Hematopoietic multipotent progenitor cell treated with erythropoietin and hydrocortisone succinate and interleukin-3 and kit ligand, for 17 days (in vitro differentiated cells): Measurements from ENCODE around the gene SULT1C2.

Experiments used
- DNase-seq: peaks from one replicate; pipeline ENCODE4 v3.0.0-alpha.2; 2015; ENCODE audit warnings: low spot score

The SULT1C2 gene

DNA sequence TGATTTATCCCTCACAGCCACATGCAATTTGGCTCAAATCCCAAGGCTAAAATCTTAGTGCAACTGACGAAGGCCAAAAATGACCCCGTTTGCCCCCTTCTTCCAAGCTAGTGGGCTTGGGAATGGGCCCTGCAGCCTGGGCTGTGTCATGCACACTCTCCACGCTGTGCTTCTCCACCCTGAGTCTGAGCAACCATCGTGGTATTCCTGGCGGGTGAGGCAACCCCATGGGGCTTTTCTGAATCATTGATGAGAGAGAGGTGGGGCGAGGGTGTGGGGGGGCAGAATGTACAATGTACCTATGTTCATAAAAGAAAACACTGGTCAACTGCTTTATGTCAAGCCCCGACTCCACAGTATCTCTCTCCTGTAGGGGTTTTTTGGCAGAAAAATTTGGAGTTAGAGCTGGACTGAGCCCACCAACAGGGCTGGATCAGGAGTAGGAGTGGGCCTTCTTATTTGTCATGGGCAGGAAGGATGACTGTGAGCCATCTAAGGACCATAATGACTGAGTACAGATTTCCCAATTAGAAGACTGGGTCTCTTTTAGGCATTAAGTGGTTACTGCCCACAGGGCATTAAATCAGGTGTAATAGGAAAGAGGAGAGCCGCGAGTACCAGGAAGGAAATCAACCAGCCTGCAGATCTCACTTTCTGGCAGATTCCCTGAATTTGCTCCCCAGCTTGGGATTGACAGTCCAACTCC, 8.9 kb downstream of the SULT1C2 start:
- DNase-seq: no peak

DNA sequence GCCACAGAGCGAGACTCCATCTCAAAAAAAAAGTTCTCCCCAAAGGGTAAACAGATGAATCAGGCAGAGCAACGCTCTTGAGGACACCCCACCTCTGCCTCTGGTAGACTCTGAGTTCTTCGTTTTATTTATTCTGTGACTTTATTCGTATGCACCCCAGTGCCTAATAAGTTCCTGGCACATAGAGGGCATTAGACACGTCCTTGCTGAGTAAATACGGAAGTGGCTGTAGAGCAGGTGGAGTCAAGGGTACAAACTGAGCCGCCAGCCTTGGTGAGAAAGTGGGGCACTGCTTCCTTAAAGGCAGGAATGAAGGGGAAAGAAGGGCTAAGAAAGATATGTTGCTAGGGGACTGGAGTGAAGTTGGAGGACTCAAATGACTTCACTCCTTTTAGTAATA, 12.9 kb downstream of the SULT1C2 start:
- no peak for DNase-seq

DNA sequence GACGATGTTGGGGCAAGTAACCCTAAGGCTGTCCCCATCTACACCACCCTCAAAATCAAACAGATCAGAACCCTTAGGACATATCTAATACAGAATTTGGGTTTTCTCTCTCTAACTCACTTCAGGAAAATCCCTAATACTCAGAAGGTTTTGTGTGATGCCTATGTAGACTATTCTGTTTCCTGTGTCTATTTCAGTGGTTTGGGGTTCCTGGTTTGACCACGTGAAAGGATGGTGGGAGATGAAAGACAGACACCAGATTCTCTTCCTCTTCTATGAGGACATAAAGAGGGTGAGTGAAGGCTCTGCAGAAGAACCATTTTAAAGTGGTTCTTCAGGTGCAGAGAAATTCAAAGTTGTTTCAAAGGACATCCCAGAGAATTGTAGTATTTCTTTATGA, 16.3 kb downstream of the SULT1C2 start:
- no peak for DNase-seq

DNA sequence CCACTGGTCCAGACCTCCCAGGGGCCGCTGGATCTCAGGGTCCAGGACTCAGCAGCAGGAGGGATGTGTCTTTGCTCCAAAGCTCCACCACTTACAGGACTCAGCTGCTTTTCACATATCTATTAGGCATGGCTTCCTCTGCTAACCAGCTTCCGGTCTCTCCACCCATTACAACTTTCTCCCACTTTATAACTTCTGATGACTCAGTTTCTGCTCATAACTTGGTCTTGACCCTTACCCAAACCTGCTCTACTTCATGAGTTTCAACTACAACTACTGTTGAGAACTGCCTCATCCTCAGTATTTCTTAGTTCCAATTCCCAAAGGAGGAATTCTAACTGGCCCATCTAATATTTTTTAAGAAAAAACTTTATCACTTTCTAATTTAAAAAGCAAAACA, 17.2 kb downstream of the SULT1C2 start:
- DNase-seq: no peak

DNA sequence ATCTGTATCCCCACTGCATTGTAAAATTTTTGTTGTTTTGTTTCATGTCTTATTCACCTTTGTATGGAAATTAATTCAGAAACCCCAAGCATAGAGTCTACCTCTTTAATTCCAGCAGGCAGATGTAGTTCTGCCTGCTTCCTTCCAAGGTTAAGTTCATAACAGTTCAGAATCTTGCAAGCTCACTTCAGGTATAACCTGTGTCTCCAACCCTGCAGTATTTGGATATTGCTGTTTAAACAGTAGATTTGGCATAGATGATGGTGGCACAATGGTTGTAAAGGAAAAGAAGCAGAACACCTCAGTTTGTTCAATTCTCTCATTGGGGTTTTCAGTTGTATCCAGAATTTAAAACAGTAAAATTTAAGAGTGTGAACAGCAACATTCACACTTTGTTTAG, 21.2 kb downstream of the SULT1C2 start:
- no peak for DNase-seq

DNA sequence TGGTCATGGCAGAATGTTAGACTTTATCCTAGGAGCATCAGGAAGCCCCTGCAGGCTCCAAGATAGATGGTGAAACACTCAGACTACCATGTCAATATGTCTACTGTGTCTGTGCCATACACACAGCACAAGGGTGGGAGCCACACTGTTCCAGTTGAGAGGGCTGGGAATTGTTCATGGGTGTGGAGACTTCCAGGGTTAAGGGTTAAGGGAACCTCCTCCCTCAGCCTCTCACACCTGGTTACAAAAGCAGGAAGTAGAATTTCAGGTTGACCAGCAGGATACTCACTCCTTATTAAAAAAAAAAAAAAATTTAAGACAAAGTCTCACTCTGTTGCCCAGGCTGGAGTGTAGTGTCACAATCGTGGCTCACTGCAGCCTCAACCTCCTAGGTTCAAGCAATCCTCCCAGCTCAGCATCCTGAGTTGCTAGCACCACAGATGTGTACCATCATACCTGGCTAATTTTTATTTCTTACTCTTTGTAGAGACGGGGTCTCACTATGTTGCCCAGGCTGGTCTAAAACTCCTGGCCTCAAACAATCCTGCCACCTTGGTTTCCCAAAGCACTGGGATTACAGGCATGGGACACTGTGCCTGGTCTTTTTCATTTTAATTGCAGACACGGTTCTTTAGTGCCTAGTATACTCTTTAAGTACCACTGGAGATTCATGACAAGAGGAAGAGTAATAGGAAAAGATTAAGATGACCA, 26.0 kb downstream of the SULT1C2 start:
- DNase-seq: no peak

DNA sequence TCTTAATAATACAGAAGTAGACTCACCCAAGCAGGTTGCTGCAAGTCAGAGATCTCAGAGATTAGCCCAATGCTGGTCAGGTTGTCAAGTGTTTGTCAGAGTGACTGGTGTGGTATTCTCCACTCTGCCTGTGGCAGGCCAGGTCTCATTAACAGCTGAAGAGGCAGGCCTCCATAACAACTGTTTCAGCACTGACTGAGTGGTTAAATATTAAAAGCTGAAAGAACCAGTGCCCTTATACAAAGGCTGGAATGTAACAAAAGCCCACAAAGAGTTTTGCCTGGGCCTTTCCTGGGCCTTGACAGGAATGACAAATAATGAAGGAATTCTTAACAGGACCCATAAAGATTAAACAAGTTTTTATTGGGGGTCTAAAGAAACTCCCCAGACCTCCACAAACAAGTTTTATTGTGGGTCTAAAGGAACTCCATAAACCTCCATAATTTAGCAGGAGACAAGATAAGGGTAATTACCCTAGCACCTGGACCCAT, 26.8 kb downstream of the SULT1C2 start:
- no peak for DNase-seq

DNA sequence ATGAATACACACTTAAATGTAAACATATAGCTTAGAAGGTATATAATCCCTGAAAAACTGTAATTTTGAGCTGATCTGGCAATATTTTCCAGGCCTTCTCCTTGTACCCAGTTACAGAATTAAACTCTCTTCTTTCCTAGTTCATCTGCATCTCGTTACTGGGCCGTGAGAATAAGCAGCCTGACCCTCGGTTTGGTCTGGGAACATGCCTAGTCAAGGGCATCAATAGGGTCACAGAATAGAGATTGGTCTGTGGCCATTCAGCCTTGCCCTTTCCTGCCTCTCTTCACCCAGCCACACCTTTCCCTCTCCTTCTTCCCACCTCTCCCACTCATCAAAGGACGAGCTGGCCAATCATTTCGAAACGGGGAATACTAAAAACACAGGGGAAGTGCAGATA, 27.3 kb downstream of the SULT1C2 start:
- no peak for DNase-seq

DNA sequence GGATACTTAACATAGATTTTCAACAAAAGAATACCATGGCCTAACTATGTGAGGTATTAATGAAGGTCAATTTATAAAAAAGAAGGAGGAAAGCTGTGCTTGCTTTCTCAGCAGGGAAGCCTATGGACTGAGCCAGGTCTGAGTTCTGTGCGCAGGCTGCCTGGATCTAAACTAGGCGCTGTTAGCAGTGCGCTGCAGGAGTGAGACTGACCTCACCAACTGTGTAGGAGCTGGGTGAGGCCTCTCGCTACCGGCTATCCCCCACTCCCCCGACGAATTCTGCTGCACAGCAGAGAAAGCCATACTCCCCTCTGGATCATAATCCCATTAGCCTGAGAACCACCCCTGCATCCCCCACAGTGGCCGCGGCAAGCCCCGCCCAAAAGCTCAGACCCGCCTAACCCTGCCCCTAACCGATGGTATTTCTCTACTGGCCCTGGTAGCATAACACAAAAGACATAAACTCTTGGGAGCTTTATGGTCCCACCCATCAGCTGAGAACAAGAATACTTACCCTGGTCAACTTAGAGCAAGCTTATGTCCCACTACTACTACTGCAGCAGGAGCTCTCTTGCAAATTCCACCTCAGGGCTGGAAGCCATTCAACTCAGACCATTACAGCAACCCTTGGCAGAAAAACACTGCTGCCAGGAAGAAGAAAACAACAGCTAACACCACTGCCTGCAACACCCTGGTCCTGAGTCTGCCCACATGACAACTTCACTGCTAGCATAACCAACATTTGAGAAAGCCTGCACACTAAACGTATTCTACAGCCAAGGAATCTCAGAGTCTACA, 28.0 kb downstream of the SULT1C2 start:
- no peak for DNase-seq

DNA sequence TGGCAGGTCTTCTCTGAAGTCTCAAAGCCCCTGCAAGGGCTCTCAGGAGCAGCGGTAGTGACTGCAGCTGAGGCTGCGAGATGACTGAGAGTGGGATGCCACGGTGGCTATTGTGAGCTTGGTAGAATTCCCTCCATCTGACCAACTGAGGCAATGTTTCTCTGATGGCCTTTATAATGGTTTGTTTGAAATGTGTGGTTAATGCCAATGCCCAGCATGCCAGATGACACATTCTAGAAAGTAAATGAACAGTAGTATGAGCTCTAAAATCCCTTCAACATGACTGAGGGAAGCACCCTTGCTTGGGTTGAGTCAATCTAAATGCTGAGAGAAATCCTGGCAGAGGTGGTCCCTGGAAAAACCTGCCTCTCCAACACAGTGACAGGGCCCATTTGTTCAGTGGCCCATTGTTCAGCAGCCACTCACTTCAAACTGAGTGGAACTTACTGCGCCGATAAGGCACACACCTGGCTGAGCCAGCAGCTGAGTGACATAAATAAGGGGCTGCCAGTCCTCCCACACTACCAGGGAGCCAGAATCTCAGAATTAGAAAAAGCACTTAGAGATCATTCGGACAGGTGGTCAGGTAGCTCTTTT, 31.7 kb downstream of the SULT1C2 start:
- no peak for DNase-seq

DNA sequence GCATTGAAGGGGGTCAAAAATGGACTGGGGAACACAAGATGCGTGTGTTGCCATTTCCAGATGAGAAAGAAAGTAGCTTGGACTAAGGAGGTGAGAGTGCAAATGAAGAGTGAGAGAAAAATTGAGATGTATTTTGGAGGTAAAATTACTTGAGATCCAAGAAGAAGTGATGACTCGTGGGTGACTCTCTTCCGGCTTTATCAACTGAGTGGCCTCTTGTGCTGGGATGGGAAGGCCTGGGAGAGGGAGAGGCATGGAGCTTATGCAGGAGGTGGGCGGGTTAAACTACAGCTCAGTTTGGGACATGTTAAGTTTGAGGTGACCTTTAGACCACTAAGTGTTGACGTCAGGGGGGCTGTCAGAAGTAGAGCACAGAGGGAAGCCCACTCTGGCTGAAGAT, 34.9 kb downstream of the SULT1C2 start:
- no peak for DNase-seq

DNA sequence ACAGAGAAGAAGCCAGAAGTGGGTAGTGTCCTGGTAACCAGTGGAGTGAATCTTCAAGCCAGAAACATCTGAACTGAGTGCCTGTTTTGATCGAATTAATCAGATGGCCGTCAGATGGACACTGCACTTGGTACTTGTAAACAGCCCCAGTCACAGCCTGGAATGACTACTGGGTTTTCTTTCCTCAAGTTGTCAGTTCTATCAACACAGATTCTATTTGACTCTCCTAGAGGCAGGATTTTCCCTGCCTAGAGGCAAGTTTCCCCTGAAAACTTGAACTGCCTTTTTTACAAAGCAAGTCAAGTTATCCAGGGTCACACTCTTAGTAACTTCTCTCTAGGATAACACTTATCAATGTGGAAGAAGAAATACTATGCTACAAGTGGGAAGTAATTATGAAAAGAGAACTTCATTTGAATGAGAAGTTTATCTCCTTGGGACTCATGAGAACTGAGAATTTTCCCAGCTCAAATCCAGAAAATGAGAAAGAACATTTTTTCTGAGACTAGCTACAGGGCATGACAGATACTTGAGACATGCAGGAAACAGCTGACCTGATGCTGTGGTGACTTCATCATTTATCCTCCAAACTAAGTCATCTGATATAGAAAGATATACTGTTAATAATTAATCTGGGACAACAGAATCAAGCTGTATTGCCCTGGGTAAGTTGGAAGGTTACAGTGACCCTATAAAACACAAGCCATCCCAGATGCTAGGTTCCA, 36.0 kb downstream of the SULT1C2 start:
- no peak for DNase-seq

DNA sequence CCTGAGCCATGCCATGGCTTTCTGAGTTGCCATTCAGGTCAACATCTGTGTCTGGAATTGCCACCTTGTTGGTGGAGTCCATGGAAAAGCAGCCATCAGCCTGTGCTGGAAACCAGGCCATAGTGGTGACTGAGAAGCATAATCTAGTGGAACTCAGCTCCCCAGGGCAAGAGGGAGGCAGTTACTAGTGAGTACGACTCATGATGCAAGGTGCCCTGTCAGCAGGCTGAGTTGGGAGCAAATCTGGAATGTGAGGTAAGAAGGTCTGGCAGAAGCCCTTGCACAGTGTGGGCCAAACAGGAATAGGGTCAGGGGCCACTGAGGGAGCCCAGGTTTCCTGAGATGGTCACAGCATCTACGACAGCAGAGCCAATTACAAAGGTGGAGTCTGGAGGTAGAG, 37.1 kb downstream of the SULT1C2 start:
- DNase-seq: no peak

DNA sequence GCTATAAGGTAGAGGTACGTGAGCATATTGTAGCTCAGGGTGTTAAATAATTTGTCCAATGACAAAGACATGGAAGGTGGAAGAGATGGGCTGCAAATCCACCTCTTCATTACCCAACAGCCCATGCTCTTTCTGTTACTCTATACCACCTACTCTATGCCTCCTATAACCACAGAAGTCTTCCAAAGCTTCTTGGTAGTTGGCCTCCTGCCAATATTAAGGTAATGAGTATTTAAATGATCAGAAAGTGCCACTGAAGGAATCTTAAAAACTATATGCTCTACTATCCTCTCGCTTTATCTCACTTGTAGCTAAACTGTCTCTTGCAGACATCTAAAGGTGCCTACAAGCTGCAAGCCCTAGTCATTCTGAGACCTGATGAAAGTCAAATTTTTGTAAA, 41.1 kb downstream of the SULT1C2 start:
- DNase-seq: no peak

DNA sequence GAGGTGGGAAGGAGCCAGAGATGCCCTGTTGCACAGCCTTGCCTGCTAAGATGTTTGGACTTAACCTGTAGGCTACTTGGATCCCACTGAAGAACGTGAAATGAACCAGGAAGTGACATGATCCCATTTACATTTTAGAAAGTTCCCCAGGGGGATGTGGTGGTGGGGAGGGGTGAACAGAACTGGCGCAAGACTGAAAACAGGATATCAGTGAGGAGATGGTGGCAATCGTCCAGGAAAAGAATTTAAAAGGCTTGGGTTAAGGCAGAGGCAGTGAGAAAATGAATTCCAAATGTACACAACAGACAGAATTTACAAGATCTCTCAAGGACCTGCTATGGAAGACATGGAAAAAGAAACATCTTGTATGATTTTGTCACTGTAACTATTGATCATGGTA, 42.3 kb downstream of the SULT1C2 start:
- no peak for DNase-seq

DNA sequence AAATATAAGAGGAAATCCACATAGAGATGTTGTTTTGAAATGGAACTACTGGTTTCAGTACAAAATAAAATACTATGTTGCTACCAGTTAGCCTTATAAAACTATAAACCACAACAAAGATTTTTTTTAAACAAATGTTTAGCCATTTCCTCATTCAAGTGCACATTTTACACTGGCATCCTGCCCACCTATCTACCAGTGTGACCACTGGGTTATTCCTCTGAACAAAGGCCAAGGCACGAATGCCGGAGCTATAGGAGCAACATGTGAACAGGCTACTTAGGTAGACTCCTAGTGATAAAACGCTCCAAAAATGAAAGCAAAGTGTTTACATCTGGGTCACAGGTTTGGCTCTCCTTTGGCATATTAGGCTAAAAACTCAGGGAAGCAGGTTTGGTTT, 57.3 kb downstream of the SULT1C2 start:
- no peak for DNase-seq

DNA sequence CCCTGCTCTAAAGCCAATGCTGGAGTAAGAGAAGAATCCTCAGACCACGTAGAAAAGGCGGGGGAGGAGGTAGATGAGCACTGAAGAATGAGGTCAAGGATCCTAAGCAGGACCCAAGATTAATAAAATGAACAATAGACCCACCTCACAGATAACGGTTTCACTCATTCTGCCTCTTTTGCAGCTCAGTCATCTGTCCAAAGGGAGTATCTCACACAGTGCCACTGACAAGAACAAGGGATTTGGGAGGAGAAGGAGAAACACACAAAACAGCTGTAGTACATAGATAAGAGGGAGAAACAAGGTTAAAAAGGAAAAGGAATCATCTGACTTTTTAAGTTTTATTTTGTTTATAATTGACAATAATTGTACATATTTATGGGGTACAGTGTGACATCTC, 58.1 kb downstream of the SULT1C2 start:
- DNase-seq: no peak

DNA sequence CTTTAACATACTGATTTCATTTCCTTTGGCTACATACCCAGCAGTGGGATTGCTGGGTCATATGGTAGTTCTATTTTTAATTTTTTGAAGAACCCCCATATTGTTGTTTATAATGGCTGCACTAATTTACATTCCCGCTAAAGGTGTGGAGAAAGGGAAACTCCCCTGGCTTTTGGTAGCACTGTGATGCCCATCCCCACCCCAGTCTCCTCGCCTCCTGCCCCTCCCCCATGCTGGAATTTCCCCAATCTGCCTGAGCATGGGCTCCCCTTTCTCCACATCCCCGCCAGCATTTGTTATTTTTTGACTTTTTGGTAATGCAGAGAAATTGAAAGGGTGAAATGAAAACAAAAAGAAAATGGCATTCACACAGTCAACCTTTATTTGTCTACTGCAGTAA, 59.1 kb downstream of the SULT1C2 start:
- DNase-seq: no peak

DNA sequence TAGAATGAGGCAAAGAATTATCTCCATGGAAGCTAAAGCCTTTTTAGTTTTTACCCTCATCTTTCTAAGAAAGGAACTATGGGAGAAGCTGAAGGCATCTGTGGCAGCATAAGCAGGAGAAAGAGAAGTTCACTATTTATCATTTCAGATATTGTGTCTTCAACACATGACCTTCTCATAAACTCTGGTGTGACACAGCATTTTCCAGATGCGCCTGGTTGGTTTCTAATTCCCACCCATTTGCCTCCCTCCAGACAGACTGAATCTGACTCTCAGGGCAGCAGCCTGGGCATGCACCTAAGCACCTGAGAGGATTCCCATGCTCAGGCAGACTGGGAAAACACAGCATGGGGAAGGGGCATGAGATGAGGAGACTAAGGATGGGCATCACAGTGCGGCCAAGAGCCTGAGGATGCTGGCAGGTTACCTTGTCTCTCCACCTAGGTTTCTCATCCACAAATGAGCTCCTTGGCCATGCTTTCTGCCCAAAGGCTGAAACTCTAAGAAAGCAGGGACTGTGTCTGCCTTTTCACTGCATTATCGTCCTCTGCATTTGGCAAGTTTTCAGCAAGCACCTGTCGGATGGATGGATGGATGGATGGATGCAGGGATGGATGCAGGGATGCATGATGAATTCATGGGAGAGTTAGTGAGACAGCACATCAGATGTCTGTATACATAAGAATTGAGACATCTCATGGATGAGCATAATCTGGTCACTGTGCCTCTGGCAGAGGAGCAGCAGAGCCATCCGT, 60.3 kb downstream of the SULT1C2 start:
- DNase-seq: no peak

DNA sequence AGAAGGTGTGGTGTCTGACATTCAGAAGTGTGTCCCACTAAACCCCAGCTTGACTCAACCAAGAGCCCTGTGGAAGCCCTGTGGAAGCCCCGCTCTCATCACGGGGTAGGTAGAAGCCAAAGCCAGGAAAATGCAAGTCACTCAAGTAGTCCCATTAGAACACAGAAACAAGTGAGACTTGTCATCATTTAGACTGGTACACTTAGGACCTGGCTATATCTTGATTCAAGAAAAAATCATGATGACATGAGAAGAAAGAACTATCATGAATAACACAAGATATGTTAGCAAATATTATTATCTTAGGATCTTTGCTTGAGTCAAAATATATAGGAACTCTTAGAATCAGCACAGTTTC, 60.9 kb downstream of the SULT1C2 start:
- no peak for DNase-seq

DNA sequence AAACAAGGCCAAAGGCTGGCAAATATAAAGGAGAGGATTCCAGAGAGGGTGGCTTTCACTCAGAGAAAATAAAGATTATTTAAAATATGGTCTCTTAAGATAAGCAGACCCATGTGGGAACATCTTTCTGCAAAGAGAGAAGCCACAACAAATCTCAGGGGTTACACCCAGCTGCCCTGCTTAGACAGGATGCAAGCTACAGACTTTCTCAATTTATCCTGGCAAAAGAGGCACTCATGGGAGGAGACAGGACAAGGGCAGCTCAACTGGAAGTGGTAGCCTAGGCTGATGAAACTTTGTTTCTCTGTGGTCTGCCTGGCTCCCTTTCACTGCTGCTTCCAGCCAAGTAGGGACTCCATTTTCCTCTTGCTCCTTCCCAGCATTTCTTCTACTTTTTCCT, 63.2 kb downstream of the SULT1C2 start:
- DNase-seq: no peak
